ENCODE data around the gene FAM216B.
"Not testable (repeated sequence)": the region's sequence is repeated elsewhere in the genome, so short reads cannot be mapped to it uniquely, and the experiment has no call there.

Gene FAM216B

GRCh38 chr13:42781352-42781751, at the start of gene FAM216B:
Gene FAM216B, plus strand, starts transcription at chr13:42781584. Its CDS starts 2,484 bp downstream, at chr13:42784068.
- no peak for DNase-seq (ENCODE audit: low read depth)

GRCh38 chr13:42732073-42732472, 49.3 kb upstream of the FAM216B start:
- no peak for DNase-seq (ENCODE audit: low read depth)

GRCh38 chr13:42733046-42733445, 48.3 kb upstream of the FAM216B start:
- DNase-seq (ENCODE audit: low read depth), result no peak

GRCh38 chr13:42735010-42735409, 46.4 kb upstream of the FAM216B start:
- DNase-seq (ENCODE audit: low read depth), result no peak

- DNase-seq (ENCODE audit: low read depth), result no peak
Observed at GRCh38 chr13:42740753-42741152, 40.6 kb upstream of the FAM216B start.

GRCh38 chr13:42741914-42742313, 39.5 kb upstream of the FAM216B start:
- no peak for DNase-seq (ENCODE audit: low read depth)

GRCh38 chr13:42745655-42746054, 35.7 kb upstream of the FAM216B start:
- DNase-seq (ENCODE audit: low read depth), result no peak

- no peak for DNase-seq (ENCODE audit: low read depth)
Observed at GRCh38 chr13:42746866-42747265, 34.5 kb upstream of the FAM216B start.

- no peak for DNase-seq (ENCODE audit: low read depth)
Observed at GRCh38 chr13:42747399-42747873, 33.9 kb upstream of the FAM216B start.

- DNase-seq (ENCODE audit: low read depth), result no peak
Observed at GRCh38 chr13:42750794-42751193, 30.6 kb upstream of the FAM216B start.

GRCh38 chr13:42751693-42752092, 29.7 kb upstream of the FAM216B start:
- DNase-seq (ENCODE audit: low read depth), result no peak

GRCh38 chr13:42752731-42753130, 28.7 kb upstream of the FAM216B start:
- no peak for DNase-seq (ENCODE audit: low read depth)

- no peak for DNase-seq (ENCODE audit: low read depth)
Observed at GRCh38 chr13:42753697-42754096, 27.7 kb upstream of the FAM216B start.

GRCh38 chr13:42754801-42755510, 26.4 kb upstream of the FAM216B start:
- DNase-seq (ENCODE audit: low read depth), result no peak

GRCh38 chr13:42757678-42758420, 23.5 kb upstream of the FAM216B start:
- no peak for DNase-seq (ENCODE audit: low read depth)

GRCh38 chr13:42758515-42758914, 22.9 kb upstream of the FAM216B start:
- no peak for DNase-seq (ENCODE audit: low read depth)

- no peak for DNase-seq (ENCODE audit: low read depth)
Observed at GRCh38 chr13:42760951-42761350, 20.4 kb upstream of the FAM216B start.

GRCh38 chr13:42762251-42762650, 19.1 kb upstream of the FAM216B start:
- DNase-seq (ENCODE audit: low read depth), result no peak

- no peak for DNase-seq (ENCODE audit: low read depth)
Observed at GRCh38 chr13:42762917-42763316, 18.5 kb upstream of the FAM216B start.

- no peak for DNase-seq (ENCODE audit: low read depth)
Observed at GRCh38 chr13:42766016-42766415, 15.4 kb upstream of the FAM216B start.

GRCh38 chr13:42769650-42770049, 11.7 kb upstream of the FAM216B start:
- no peak for DNase-seq (ENCODE audit: low read depth)

- not testable (repeated sequence) for DNase-seq (ENCODE audit: low read depth)
Observed at GRCh38 chr13:42776558-42776957, 4.8 kb upstream of the FAM216B start.

GRCh38 chr13:42777467-42777866, 3.9 kb upstream of the FAM216B start:
- no peak for DNase-seq (ENCODE audit: low read depth)

Measured in stimulated activated CD4-positive, alpha-beta T cell treated with anti-CD3 and anti-CD28 coated beads, Interleukin-2, amount 100 ng/mL, for 4 hours (primary cell).